HL-60/S4 treated with retinoic acid at 250 ng/mL for 4 days and 3 days (cell line): ENCODE results near the gene ARHGEF10L.

Experiments
- in situ Hi-C: fragments of 300-500 bp; cut with MboI; formaldehyde crosslinking; loops from 2 replicates; pipeline ENCODE4 v1.7.0; 2022; ENCODE audit warnings: low sequenced_read_pairs

ARHGEF10L gene

DNA sequence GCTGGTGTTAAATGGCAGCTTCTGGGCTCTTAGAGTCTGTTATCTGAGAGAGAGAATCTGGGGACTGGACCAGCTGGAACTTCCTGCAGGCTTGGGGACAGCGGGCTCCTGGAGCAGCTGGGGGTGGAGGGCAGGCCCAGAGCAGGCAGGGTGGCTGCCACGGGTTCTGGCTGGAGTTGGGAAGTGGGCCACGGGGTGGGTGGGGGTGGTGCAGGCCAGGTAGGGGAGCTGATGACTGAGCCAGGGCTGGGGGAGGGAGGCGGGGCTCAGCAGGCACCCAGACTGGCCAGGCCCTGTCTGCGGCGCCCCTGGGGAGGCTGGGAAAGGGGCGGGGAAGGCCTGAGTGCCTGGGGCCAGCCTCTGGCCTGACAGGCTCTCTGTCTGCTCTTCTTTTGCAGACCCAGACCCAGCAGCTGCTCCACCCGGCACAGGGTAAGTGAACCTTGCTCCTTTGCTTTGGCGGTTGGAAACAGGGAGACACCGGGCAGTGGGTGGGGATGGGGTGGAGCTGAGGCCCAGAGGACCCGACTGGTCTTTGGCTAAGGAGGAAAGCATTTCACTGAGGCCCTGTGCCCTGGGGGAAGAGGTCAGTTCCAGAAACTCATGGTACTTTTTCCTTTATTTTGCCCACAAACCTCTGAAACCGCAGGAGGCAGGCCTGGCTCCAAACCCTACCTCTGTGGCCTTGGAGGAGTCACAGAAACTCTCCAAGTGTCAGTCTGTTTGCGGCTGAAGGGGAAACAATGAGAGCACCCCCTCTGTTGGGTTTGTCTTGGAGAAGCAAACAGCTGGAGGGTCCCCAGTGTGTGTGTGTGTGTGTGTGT lies 48.8 kb downstream of the ARHGEF10L start:
- in situ Hi-C loops: no loop called here

DNA sequence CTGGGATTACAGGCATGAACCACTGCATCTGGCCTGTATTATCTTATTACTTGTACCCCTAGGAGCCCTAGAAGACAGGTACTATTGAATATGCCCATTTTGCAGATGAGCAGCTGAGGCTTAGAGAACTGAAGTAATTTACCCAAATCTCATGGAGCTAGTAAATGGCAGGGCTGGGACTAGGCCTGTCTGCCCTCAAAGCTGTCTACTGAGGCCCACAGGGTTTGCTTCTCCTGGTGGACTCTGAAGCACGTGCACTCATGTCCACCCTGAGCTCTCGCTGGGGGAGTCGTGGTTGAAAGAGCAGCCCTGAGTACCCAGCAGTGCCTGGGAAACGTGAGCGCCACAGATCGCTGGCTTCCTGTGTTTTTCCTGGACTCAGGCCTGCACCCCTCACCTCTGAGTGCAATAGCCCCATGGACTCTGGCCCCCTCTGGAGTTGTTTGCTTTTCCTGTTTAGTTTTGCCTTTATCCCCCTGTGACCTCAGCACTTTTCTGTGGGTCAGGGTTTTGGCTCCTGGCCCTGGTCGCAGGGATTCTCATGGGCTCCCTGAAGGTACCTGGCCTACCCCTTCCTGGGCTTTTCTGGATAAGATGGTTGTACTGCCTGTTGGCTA lies 52.4 kb downstream of the ARHGEF10L start:
- in situ Hi-C loops: no loop called here

DNA sequence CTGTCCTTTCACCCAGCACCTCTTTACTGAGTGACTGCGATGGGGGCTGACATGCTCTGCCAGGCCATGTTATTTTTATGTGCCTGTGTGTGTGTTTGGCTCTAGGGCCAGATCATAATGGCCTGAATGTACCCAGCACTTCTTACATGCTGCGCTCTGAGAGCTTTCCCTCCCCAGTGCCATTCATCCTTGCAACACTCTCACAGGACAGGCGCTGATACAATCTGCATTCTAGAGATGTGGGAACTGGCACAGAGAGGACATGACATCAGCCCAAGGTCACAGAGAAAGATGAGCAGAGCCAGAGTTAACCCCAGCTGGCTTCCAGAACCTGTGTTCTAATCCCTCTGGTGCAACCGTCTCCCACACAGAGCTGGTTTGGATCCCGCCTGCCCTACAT lies 54.5 kb downstream of the ARHGEF10L start:
- in situ Hi-C loops: no loop called here

DNA sequence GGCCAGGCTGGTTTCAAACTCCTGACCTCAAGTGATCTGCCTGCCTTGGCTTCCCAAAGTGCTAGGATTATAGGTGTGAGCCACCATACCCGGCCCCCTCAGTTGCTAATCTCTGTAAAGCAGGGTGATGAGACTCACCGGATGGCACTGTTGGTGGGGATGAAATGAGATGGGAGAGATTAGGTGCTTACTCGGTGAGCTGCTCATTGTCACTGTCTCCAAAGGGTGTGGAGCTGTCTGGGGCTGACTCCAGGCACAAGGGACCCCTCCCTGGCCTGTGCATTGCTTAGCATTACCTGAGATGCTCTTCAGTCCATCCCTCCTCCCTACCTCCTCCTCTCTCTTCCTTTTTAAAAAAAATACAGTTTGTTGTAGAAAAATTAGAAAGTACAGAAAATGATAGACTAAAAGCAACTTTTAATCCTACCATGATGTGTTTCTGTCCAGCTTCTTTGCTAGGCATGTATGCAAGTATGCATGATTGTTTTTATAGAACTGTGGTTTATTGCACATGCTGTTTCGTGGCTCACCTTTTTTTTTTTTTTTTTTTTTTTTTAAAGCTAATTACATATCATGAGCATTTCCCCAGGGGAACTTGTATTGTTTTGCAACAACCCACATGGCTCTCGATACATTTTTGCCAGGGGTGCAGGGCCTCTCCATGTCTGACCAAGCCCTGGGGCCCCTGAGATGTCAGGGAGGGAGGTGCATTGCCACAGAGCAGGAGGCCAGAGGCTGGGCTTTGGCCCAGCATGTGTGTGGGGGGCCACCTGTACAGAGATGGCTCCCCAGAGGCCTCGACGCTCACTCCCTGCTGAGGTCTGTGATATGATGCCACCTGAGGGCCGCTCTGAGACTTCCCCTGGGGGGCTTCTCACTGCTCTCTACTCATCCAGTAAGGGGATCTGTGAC lies 55.4 kb downstream of the ARHGEF10L start:
- in situ Hi-C loops: no loop called here

DNA sequence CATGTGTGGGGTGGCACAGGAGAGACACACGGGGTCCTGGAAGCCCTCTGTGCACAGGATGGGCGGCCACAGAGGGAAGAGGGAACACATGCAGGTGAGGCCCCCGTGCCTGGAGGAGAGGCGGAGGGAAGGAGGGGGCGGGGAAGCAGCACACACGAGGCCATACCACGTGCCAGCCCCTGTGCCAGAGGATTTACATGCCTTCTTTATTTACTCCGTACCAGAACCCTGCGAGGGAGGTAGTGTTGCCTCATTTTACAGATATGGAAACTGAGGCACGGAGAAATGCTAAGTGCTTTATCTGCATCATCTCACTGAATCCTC lies 56.1 kb downstream of the ARHGEF10L start:
- in situ Hi-C loops: no loop called here

DNA sequence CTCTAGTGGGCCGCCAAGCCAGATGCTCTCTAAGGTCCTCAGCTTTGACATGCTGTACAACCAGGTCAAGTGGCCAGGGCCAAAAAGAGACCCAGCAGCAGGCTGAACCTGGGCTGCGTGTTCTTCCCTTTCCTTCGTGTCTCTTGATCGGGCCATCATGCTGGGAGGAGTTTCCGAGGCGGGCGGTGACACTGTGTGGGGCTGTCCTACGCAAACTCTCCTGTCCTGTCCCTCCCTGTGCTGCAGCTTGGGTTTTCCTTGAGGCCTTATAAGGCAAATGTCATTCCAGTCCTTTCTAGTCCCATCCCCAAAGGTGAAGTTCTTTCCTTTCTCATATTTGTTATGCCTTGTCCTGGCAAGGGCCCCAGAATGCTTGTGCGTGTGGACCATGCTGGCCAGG lies 56.7 kb downstream of the ARHGEF10L start:
- in situ Hi-C loops: no loop called here

DNA sequence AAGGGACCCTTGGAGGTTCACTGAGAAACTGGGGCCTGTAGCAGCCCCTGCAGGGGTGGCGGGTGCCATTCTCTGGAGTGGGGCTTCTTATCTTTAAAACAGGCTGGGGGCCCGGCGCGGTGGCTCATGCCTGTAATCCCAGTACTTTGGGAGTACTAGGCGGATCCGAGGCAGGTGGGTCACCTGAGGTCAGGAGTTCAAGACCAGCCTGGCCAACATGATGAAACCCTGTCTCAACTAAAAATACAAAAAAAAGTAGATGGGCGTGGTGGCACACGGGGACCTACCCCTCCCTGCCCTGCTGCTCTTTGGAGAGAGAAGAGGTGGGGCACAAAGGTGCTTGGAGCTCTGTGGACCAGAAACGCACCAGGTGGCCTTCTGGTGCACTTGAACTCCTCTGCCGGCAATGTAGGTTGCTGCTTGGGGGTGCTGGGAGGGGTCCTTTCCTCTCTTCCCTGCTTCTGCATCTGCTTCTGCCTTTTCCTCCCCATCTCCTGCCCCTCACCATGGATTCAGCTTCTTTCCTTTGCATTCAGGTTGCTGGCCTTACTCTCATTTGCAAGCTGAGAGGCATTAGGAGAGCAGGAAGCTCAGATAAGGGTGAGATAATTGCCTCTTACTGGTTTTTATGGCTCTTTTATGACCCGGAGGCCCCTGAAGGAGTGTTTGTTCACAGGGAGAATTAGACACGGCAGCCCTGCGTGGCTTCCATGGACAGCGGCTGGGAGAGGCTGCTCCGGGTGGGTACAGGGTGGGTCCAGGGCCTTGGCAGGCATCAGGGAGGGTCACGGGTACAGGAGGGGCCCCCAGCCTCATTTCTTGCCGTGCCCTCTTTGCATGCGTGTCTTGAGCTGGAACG lies 57.4 kb downstream of the ARHGEF10L start:
- in situ Hi-C loops: no loop called here

DNA sequence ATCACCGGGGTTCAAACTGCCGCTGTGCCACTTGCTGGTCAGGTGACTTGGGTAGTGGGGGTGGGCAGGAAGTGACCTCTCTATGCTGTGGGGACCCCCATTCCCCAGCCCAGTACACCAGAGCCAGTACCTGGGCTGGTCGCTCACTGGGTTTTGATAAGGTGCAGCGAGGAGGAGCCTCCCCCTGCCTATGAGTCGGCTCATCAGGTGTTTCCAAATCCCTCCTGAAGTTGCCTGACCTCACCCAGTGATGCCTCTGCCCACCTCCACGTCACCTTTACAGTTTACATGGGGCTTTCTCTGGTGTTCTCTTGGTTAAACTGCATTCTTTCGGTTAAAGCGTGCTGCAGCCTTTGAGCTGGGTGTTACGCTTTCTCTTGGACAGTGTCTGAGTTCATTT lies 58.2 kb downstream of the ARHGEF10L start:
- in situ Hi-C loops: no loop called here

DNA sequence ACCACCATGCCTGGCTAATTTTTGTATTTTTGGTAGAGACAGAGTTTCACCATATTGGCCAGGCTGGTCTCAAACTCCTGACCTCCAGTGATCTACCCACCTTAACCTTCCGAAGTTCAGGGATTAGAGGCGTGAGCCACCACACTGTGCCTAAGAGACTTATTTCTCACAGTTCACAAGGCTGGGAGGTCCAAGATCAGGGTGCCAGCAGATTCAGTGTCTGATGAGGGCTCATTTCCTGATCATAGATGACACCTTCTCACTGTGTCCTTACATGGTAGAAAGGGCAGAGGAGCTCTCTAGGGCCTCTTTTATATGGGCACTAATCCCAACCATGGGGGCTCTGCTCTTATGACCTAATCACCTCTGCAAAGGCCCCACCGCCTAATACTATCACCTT lies 58.8 kb downstream of the ARHGEF10L start:
- in situ Hi-C loops: no loop called here

DNA sequence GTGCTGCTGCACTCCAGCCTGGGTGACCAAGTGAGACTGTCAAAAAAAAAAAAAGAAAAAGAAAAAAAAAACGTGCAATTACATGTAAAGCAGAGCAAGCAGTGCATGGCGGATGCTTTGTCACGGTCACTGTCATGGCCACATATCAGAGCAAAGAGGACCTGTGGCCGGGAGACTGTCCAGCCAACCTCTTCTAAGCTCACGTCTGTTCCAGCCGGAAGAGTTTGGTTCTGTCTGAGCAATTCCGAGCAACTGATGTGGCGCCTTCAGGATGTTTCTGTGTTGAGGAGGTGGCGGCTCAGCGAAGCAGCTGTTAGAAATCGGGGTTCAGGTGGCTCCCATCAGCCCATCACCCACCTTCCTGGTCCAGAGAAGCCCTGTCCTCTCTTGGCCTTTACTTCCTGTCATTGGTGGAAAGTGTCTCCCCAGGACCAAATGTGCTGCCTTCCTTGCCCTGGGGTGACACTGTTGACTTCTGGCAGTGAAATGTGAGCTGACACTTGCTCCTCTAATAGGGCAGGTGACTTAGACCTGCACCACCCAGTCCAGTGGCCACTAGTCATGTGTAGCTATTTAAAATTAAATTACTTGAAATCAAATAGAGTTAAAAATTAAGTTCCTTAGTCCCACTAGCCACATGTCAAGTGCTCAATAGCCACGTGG lies 59.9 kb downstream of the ARHGEF10L start:
- in situ Hi-C loops: no loop called here

DNA sequence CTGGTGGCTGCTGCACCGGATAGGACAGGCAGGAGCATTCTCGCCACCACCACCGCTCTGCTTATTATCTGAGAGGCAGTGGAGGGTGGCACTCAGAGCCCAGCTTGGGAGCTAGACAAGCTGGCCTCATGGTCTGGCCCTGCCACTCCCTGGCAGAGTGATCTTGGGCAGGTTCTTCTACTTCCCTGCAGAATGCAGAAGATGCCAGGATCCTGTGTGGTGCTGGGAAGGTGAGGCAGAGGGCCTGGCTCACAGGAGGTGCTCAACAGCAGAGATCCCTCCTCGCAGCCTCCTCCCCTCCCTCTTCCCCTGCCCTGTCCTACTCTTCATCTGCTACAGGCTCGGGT lies 60.4 kb downstream of the ARHGEF10L start:
- in situ Hi-C loops: loop anchor here (10.0 kb wide), 1 partner anchor 85 kb away; no protein-coding TSS in a partner anchor

DNA sequence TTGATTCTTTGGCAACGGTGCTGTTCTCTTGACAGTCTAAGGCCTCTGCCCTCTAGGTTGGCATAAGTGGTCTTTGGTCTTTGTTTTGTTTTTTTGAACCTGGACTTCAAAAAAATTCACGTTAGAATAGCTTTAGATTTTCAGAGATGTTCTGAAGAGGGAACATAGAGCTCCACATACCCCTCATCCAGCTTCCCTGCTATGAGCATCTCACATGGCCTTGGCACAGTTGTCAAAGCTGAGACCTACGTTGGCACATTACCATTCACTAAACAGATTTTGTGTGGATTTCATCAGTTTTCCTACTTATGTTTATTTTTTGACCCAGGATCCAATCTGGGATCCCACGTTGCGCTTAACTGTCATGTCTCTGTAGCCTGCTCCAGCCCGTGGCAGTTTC lies 60.8 kb downstream of the ARHGEF10L start:
- in situ Hi-C loops: loop anchor here (10.0 kb wide), 1 partner anchor 86 kb away; no protein-coding TSS in a partner anchor

DNA sequence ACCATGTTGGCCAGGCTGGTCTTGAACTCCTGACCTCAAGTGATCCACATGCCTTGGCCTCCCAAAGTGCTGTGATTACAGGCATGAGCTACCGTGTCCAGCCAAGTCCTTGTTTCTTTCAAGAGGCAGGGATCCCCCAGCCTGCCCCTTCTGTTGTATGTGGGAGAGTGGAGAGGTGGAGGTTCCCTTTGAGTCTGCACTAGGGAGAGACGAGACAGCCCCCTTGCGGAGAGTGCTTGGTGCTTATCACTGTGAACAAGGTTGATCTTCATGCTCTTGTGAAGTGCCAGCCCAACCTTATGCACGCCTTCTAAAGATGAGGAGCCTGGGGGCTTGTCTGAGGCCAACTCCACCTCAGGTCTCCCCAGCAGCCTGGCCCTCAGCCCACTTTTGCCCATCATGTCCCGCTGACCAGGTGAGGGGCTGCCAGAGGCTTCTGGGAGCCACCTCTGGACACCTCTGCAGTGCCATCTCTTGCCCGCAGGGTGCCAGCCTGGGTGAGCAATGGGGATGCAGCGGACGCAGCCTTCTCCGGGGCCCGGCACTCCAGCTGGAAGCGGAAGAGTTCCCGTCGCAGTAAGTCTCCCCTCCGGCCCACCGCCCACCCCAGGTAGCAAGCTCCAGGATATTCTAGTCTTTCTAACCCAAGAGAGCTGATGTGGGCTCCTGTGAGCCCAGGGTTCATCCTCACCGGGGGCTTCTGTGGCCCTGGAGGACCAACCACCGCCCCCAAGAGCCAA lies 62.3 kb downstream of the ARHGEF10L start:
- in situ Hi-C loops: loop anchor here (10.0 kb wide), 1 partner anchor 87 kb away; no protein-coding TSS in a partner anchor

DNA sequence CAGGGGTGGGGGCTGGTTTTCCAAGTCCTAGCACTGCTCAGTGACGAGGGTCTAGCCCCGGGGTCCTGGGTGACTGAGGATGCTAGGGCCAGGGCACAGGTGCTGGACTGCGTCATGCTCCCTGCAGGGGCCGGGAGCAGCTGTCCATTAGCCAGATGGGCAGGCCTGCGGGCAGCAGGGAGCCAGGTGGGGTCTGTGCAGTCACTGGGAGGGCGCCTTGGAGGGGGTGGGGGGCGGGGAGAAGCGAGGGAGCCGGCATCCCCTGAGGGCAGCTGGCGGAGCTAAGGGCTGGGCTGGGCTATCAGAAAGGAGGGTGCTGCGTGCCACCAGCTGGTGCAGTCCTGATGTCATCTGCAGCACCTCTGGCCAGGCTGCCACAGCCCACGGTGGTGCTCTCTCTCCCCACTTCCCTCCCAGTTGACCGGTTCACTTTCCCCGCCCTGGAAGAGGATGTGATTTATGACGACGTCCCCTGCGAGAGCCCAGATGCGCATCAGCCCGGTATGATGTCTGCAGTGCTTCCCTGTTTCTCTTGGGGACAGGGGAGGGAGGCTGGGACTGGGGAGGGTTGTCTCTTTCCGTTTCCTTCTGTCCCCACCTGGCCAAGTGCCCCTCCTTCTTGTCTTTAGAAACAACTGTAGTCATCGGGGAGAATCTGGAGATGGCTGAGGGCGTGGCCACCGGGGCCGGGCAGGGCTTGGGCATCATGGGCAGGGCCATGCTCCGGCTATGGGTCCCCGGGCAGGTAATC lies 63.8 kb downstream of the ARHGEF10L start:
- in situ Hi-C loops: loop anchor here (10.0 kb wide), 1 partner anchor 88 kb away; no protein-coding TSS in a partner anchor

DNA sequence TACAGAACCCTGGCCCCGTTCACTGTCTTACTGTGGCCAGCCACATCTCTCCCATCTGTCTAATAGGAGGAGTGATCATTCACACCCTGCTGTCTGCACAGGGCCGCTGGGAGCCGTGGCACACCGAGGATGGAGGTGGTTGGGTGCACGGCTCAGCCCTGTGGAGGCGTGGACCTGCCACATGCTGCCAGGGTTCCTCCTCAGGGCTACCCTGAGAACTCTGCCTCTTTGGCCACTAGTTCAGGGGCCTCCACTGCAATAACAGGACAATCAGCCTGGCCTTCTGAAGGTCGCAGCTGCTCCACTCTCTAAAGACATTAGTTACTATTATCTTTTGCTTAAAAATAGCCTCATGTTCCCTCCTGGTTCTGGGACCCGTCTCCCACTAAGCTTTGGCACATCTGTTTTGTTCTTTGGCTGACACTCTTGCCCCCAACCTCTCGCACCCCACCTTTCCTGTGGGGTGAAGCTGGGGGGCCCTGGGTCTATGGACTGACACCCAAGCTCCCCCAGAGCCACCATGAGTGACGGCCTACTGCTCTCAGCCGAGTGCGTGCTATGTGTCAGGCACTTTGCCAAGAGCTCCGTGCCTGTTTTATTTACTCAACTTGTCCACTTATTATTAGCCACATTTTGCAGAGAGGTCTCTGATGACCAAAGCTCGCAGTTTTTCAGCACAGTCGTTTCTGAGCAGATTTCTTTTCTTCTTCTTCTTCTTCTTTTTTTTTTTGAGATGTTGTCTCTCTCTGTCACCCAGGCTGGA lies 66.3 kb downstream of the ARHGEF10L start:
- in situ Hi-C loops: loop anchor here (10.0 kb wide), 1 partner anchor 91 kb away; no protein-coding TSS in a partner anchor

DNA sequence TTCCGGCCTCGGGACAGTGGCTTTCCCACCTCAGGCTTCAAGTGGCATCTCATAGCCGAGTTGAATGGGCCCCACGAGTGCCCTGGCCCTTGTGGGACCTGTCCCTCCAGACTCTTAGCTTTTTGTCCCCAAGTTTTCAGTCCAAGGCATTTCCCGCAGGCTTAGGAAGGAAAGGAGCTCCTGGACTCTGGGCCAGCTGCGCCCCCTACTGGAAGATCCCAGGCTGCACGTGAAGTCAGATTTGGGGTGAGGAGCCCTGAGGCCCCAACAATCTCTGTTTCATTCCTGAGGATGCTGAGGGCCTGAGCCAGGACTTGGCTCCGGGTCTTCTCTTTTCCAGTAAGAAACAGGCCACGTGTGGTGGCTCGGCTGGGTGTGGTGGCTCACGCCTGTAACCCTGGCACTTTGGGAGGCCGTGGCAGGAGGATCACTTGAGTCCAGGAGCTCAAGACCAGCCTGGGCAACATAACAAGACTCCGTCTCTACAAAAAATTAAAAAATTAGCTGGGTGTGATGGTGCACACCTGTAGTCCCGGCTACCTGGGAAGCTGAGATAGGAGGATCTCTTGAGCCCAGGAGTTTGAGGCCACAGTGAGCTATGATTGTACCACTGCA lies 67.4 kb downstream of the ARHGEF10L start:
- in situ Hi-C loops: loop anchor here (10.0 kb wide), 1 partner anchor 92 kb away; no protein-coding TSS in a partner anchor
